ENCODE measurements around the gene ARSA.
"Not testable (repeated sequence)": the region's sequence is repeated elsewhere in the genome, so short reads cannot be mapped to it uniquely, and the experiment has no call there.

- not testable (repeated sequence) for TF ChIP-seq CTCF (optimal IDR thresholded peaks at IDR 0.05 in 1 of 3, IDR thresholded peaks at IDR 0.05 in 1 of 3, conservative IDR thresholded peaks at IDR 0.05 in 1 of 3; ENCODE audit: extremely low read depth in 1 of 3, insufficient read depth in 2 of 3, low read length in 3 of 3); EZH2 (IDR thresholded peaks at IDR 0.05; ENCODE audit: low read length)
Measured at GRCh38 chr22:50643821-50644101, 15.8 kb upstream of the ARSA start.

Measured in keratinocyte (primary cell).